ENCODE measurements around the gene SPAG7. TPM values are rescaled to one million over a fixed set of nuclear protein-coding genes. Genes with fewer than 3 reads are reported as not detected.

SPAG7 gene
- total and polyA plus RNA-seq, 8 donors, result 15.8 to 58.4 (median 25.2) TPM

DNA sequence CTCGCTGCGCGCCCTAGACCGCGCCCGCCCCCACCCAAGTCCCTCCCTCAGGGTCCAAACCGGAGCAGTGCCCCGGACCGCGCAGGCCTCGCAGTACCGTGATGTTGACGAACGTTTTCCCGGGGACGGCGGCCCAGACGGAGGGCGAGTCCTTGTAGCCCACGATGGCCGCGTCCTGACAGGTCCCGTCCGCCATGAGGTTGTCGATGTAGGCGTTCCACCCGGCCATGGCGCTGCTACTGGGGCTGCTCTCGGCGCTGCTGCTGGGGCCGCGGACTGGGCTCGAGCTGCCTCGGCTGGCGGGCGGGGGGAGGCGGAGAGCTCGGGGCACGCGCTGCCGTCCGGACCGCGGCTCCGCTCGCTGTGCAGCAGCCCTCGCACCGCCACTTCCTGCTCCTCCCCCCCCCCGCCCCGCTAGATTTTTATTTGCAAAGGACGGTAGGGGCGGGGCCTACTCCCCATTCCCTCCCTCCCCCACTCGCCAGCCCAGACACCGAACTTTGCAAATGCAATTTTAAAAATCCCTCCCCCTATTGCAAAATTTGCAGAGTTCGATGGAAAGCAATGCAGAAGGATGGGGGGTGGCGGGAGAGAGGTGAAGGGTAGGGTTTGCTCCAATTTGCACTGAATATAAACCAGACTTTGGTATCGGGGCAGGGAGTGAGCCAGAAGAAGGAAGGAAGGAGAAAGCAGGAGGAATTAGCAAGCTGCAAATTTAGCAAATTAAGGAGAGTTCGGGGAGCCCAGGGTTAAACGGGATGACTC is 19.3 kb downstream of the SPAG7 start, which contains the start of gene PFN1:
Gene PFN1, minus strand, starts transcription at position 365 of the 765 bp plus-strand sequence. Its CDS starts 136 bp downstream, at position 229.
- H3K4me1 ChIP-seq, result peaks cover 0 to 24% (median 6%) of the 10 kb centered on the region in 3 donors
- H3K4me3 ChIP-seq, result peak within 1 kb of the TSS; percentile 94 to 100 (median 97)
- H3K27ac ChIP-seq, result peak within 1 kb of the TSS; percentile 88 to 99 (median 98)
- no peaks in the 10 kb centered on the region for H3K27me3 ChIP-seq
- no peaks in the 10 kb centered on the region for H3K9me3 ChIP-seq
- WGBS, 2 donors, result 0 to 1% methylated on average over 43 to 59 of the region's 59 CpGs
- no peak for FAIRE-seq
- TF ChIP-seq, protein P1, sequence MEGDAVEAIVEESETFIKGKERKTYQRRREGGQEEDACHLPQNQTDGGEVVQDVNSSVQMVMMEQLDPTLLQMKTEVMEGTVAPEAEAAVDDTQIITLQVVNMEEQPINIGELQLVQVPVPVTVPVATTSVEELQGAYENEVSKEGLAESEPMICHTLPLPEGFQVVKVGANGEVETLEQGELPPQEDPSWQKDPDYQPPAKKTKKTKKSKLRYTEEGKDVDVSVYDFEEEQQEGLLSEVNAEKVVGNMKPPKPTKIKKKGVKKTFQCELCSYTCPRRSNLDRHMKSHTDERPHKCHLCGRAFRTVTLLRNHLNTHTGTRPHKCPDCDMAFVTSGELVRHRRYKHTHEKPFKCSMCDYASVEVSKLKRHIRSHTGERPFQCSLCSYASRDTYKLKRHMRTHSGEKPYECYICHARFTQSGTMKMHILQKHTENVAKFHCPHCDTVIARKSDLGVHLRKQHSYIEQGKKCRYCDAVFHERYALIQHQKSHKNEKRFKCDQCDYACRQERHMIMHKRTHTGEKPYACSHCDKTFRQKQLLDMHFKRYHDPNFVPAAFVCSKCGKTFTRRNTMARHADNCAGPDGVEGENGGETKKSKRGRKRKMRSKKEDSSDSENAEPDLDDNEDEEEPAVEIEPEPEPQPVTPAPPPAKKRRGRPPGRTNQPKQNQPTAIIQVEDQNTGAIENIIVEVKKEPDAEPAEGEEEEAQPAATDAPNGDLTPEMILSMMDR (IDR thresholded peaks at IDR 0.05), result no peak
- peak; percentile 68 to 84 (median 80) for ATAC-seq
- H3K36me3 ChIP-seq, result peaks cover 0 to 14% (median 0%) of the 10 kb centered on the region in 3 donors
- intact Hi-C loops (cut with DNase I), result no loop called here
- peak; percentile 85 to 93 (median 90) for DNase-seq

DNA sequence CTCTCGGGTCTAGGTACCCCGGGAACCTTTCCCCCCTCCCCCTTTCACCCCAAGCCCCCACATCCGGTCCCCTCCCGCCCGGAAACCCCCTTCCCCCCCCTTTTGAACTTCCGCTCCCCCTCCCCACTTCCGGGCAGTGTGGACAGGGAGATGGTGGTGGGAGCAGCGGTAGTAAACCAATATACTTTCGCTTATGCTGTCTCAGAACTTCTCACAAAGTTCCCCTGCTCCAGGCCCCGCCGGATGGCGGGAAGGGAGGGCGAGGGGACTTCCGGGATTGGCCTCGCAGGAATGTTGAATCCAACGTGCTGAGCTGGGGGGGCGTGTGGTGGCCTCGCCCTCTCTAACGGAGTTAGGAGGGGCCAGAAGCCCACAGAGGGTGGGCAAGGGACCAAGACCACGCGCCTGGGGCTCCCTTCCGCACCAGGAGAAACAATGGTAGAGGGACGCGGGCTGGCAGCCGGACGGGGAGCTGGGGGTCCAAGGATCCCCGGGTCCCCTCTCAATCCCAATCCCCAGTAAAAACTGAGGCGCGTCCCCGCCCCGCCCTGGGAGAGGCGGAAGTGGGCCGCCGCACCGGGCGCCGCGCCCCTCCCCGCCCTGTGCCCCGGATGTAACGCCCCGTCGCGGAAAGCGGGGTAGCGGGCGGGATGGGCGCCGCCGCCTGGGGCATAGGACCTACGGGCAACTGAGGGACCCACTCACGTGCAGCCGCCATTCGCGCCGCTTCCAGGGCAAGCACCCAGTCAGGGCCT is 20.0 kb downstream of the SPAG7 start:
- peak overlapping the region; percentile 81 to 99 (median 94) for H3K27ac ChIP-seq
- intact Hi-C loops (cut with DNase I), result no loop called here
- H3K27me3 ChIP-seq, result no peaks in the 10 kb centered on the region
- TF ChIP-seq, protein P1 (IDR thresholded peaks at IDR 0.05), result no peak
- 0 to 1% methylated on average over 40 to 56 of the region's 56 CpGs for WGBS, 2 donors
- peak; percentile 53 to 86 (median 68) for DNase-seq
- no peak for FAIRE-seq
- no peaks in the 10 kb centered on the region for H3K9me3 ChIP-seq
- H3K36me3 ChIP-seq, result peaks cover 0 to 22% (median 0%) of the 10 kb centered on the region in 3 donors
- H3K4me1 ChIP-seq, result peaks cover 0 to 24% (median 6%) of the 10 kb centered on the region in 3 donors
- ATAC-seq, result peak; percentile 40 to 59 (median 51)
- peak overlapping the region; percentile 94 to 100 (median 97) for H3K4me3 ChIP-seq

DNA sequence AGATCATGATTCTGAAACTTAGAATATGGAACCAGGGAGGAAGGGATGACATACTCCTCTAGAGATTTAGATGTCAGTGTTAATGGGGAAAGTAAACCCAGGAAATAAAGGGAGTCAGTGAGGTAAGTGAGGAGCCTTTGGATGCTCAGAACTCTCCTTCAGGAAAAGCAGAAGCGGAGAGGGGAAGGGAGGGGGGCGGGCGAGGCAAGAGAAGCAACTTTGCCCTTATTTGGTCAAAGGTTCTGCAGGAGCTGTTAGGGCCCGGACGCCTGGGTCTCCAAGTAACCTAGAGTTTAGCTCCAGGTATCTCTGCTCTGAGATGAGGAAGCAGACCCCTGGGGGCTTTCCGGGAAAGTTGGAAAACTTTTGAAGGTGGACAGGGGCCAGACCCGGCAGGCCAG is 20.6 kb downstream of the SPAG7 start:
- TF ChIP-seq, protein P1 (IDR thresholded peaks at IDR 0.05), result no peak
- peak overlapping the region; percentile 94 to 100 (median 97) for H3K4me3 ChIP-seq
- ATAC-seq (no peak), DNase-seq (no peak), FAIRE-seq (no peak)
- H3K4me1 ChIP-seq, result peaks cover 0 to 25% (median 6%) of the 10 kb centered on the region in 3 donors
- 4 to 7% methylated on average over 7 of the region's 7 CpGs for WGBS, 2 donors
- H3K9me3 ChIP-seq, result no peaks in the 10 kb centered on the region
- peaks cover 0 to 23% (median 0%) of the 10 kb centered on the region in 3 donors for H3K36me3 ChIP-seq
- no peaks in the 10 kb centered on the region for H3K27me3 ChIP-seq
- intact Hi-C loops (cut with DNase I), result no loop called here
- peak overlapping the region; percentile 81 to 99 (median 94) for H3K27ac ChIP-seq

DNA sequence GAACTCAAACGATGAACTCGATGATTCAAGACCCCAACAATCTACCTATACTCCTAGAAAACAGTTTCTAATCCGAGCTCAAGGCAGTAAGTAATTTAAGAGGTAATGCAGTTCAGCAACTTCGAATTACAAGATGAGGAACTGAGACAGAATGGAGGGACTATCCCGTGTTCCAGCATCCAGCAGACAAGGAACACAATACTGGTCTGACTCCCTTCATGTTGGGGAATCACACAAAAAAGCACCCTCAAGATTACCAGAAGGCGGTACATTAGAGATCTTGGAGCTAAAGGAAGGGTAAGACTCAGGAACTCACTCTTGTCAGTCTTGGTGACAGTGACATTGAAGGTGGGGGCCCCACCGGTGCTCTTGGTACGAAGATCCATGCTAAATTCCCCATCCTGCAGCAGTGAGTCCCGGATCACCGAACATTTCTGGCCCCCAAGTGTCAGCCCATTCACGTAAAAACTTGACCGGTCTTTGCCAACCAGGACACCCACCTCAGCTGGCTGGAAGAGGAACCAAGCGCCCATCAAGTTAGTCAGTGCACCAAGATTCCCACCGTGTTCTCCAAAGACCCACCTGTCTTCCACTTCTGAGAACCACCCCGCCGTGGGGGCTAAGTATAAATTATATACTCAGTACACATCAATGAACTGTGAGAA is 21.2 kb downstream of the SPAG7 start:
- H3K4me1 ChIP-seq, result peaks cover under 1 to 31% (median 10%) of the 10 kb centered on the region in 3 donors
- H3K36me3 ChIP-seq, result peaks cover 0 to 23% (median 0%) of the 10 kb centered on the region in 3 donors
- ATAC-seq (no peak), FAIRE-seq (no peak), DNase-seq (peak in 1 of 6 donors; percentile 20)
- TF ChIP-seq, protein P1 (IDR thresholded peaks at IDR 0.05), result no peak
- WGBS, 2 donors, result 28 to 38% methylated on average over 16 of the region's 16 CpGs
- no peak overlapping the region for H3K27ac ChIP-seq
- H3K4me3 ChIP-seq, result peak overlapping the region in 3 of 4 donors; percentile 96 to 100 (median 98)
- no peaks in the 10 kb centered on the region for H3K9me3 ChIP-seq
- H3K27me3 ChIP-seq, result no peaks in the 10 kb centered on the region
- intact Hi-C loops (cut with DNase I), result no loop called here
